HepG2 (cell line): ENCODE data around the gene PACS1. TPM values are rescaled to one million over a fixed set of nuclear protein-coding genes. Genes with fewer than 3 reads are reported as not detected.

Experiments used
- ATAC-seq: fragments of 200-7000 bp; cut with Tn5 transposase; 3 replicates; pipeline ENCODE4 v1.9.1; 2020; ENCODE audit warnings: mild to moderate bottlenecking, moderate library complexity
- BruUV-seq: library from RNA; stranded (reverse); fragments of 400-500 nt; replicated peaks from 2 replicates; lab custom pipeline; 2021; lab: Mats Ljungman, UMichigan
- CTCF ChIA-PET: fragments of 300-600 bp; formaldehyde crosslinking; extraction: SDS; loops from one replicate; lab custom pipeline; 2021; ENCODE audit warnings: low total read pairs, inconsistent platforms, low intra/inter-chr PET ratio; lab: Yijun Ruan, JAX
- POLR2A ChIA-PET: fragments of 350-600 bp; sonication (Branson Sonifier 250); formaldehyde crosslinking; loops from one replicate; lab custom pipeline; 2020; ENCODE audit warnings: antibody characterized with exemption, inconsistent platforms; lab: Yijun Ruan, JAX
- DNase-seq: peaks from one replicate; pipeline ENCODE4 v3.0.0-alpha.2; 2015; ENCODE audit warnings: low spot score
- FAIRE-seq: peaks from 3 replicates; lab custom pipeline; 2011; peaks lifted over from hg19 to GRCh38; lab: Jason Lieb, UNC
- H2AFZ ChIP-seq: one replicate; pipeline ENCODE4 v1.6.1; 2011; ENCODE audit warnings: low read length, inconsistent platforms
- H3K27ac ChIP-seq: fragments of 300-600 bp; 3 replicates; pipeline ENCODE4 v1.8.0; 2011; ENCODE audit warnings: mixed run types, mild to moderate bottlenecking, mixed read lengths, low read length, inconsistent platforms; ENCODE audit not compliant: insufficient read depth; ENCODE audit errors: extremely low read length
- H3K27me3 ChIP-seq, 2 experiments: fragments of 200-600 bp in 1 of 2; 2 replicates in 1 of 2; 3 replicates in 1 of 2; pipeline versions ENCODE4 v1.6.0 to v1.8.0; 2011; ENCODE audit warnings: low read length in 2 of 2, mild to moderate bottlenecking in 2 of 2, moderate library complexity in 2 of 2, inconsistent platforms in 1 of 2; ENCODE audit not compliant: insufficient read depth in 2 of 2, control insufficient read depth in 1 of 2
- H3K36me3 ChIP-seq, 2 experiments: fragments of 200-600 bp in 1 of 2; replicated peaks in 1 of 2; 2 replicates in 1 of 2; 3 replicates in 1 of 2; pipeline versions ENCODE4 v1.5.1 to v1.8.0; 2011; ENCODE audit warnings: low read length in 2 of 2, inconsistent platforms in 1 of 2; ENCODE audit not compliant: insufficient read depth in 2 of 2, control insufficient read depth in 1 of 2
- H3K4me1 ChIP-seq: 2 replicates; pipeline ENCODE4 v1.5.1; 2012; ENCODE audit warnings: low read length, inconsistent platforms; ENCODE audit not compliant: insufficient read depth
- H3K4me2 ChIP-seq: 2 replicates; pipeline ENCODE4 v1.6.0; 2011; ENCODE audit warnings: low read depth, low read length, inconsistent platforms
- H3K4me3 ChIP-seq, 3 experiments: fragments of 200-600 bp in 1 of 3; sonication (generic), shearing (Covaris generic) in 1 of 3; replicated peaks in 1 of 3; 2 replicates each; pipeline ENCODE4 v1.5.1; 2011 to 2016; ENCODE audit warnings: low read length in 3 of 3, inconsistent platforms in 2 of 3, low read depth in 2 of 3, mild to moderate bottlenecking in 2 of 3, control low read depth in 1 of 3, mixed read lengths in 1 of 3; ENCODE audit not compliant: insufficient read depth in 1 of 3
- H3K79me2 ChIP-seq: one replicate; pipeline ENCODE4 v1.6.1; 2011; ENCODE audit warnings: low read length, inconsistent platforms; ENCODE audit not compliant: insufficient read depth
- H3K9ac ChIP-seq: 2 replicates; pipeline ENCODE4 v1.6.0; 2011; ENCODE audit warnings: mild to moderate bottlenecking, low read depth, low read length, inconsistent platforms; ENCODE audit not compliant: insufficient read depth
- H3K9me3 ChIP-seq: 2 replicates; pipeline ENCODE4 v1.5.1; 2012; ENCODE audit warnings: mild to moderate bottlenecking, low read length
- H4K20me1 ChIP-seq: 2 replicates; pipeline ENCODE4 v1.6.0; 2011; ENCODE audit warnings: inconsistent platforms, mild to moderate bottlenecking, low read length, moderate library complexity; ENCODE audit not compliant: insufficient read depth
- ATF7-NPFF ChIP-seq: sonication (generic); formaldehyde crosslinking; IDR thresholded peaks from 2 replicates; pipeline ENCODE4 v1.8.1; 2023; ENCODE audit warnings: mild to moderate bottlenecking, low read depth, missing genetic modification reagents, moderate library complexity
- BRF2 ChIP-seq: sonication (generic); formaldehyde crosslinking; IDR thresholded peaks from 2 replicates; pipeline ENCODE4 v1.8.1; 2022; ENCODE audit warnings: mild to moderate bottlenecking, missing genetic modification reagents
- CREB1 ChIP-seq, 2 experiments: fragments of 450-650 bp in 1 of 2; IDR thresholded peaks; 2 replicates each; pipeline ENCODE4 v1.6.1; 2016 to 2017; ENCODE audit warnings: control low read depth in 1 of 2, mild to moderate bottlenecking in 1 of 2, missing compliant biosample characterization in 1 of 2, missing genetic modification characterization in 1 of 2
- DMAP1 ChIP-seq: IDR thresholded peaks from 2 replicates; pipeline ENCODE4 v1.6.1; 2016
- HDAC2 ChIP-seq: sonication (generic); formaldehyde crosslinking; IDR thresholded peaks from 2 replicates; pipeline ENCODE4 v1.4.0; 2020; ENCODE audit warnings: missing genetic modification reagents
- MAFK ChIP-seq, 2 experiments: IDR thresholded peaks in 1 of 2; conservative IDR thresholded peaks in 1 of 2; 2 replicates each; pipeline ENCODE4 v1.6.1; 2011; ENCODE audit warnings: improper control_type of control experiment in 2 of 2, low read length in 2 of 2
- RBM22 ChIP-seq: fragments of 200-400 bp; formaldehyde crosslinking; optimal IDR thresholded peaks from 2 replicates; pipeline ENCODE3; 2017; ENCODE audit warnings: mild to moderate bottlenecking, low read length, moderate library complexity
- RFX1 ChIP-seq: fragments of 450-650 bp; IDR thresholded peaks from 2 replicates; pipeline ENCODE4 v1.6.1; 2017
- SETDB1 ChIP-seq: sonication (generic); formaldehyde crosslinking; IDR thresholded peaks from 2 replicates; pipeline ENCODE4 v1.5.1; 2020; ENCODE audit warnings: missing genetic modification reagents, mild to moderate bottlenecking, borderline replicate concordance
- SMYD3 ChIP-seq: sonication (generic); formaldehyde crosslinking; IDR thresholded peaks from 2 replicates; pipeline ENCODE4 v1.8.1; 2023; ENCODE audit warnings: mild to moderate bottlenecking, missing genetic modification reagents
- SRY ChIP-seq: sonication (generic); formaldehyde crosslinking; IDR thresholded peaks from 2 replicates; pipeline ENCODE4 v1.8.0; 2022; ENCODE audit warnings: mild to moderate bottlenecking, missing genetic modification reagents
- ZBTB34 ChIP-seq: sonication (generic); formaldehyde crosslinking; IDR thresholded peaks from 2 replicates; pipeline ENCODE4 v1.8.0; 2022; ENCODE audit warnings: mild to moderate bottlenecking, missing genetic modification reagents
- ZSCAN12 ChIP-seq: sonication (generic); formaldehyde crosslinking; IDR thresholded peaks from 2 replicates; pipeline ENCODE4 v1.9.0; 2021; ENCODE audit warnings: mild to moderate bottlenecking, missing genetic modification reagents
- WGBS: methylation state at CpG from one replicate; pipeline ENCODE4 v1.1.6; 2017; ENCODE audit warnings: low lambda C conversion rate; 5-methylcytosine and 5-hydroxymethylcytosine counted together
- in situ Hi-C: cut with HindIII; loops from 2 replicates; pipeline ENCODE4 v1.10.0; 2017; ENCODE audit warnings: low pct_unique_long_range_greater_than_20kb; ENCODE audit not compliant: extremely low pct_ligation_motif_present
- intact Hi-C: fragments of 100-400 bp; cut with micrococcal nuclease; formaldehyde crosslinking; loops from one replicate; pipeline ENCODE4 v1.10.0; 2022; ENCODE audit not compliant: unreplicated experiment
- polyA plus RNA-seq, 8 experiments: library from polyadenylated mRNA; depleted of rRNA in 3 of 8; stranded (reverse) in 7 of 8; unstranded in 1 of 8; fragments of >200 nt; fragmentation: Illumina TruSeq in 4 of 8; extraction: Trizol in 4 of 8; gene quantifications; 2 replicates each; pipeline versions ENCODE4 v1.2.1 to v1.2.3, GENCODE V29; 2011 to 2016; ENCODE audit warnings: low read depth in 4 of 8, missing spikeins in 1 of 8, mixed read lengths in 1 of 8; ENCODE audit not compliant: insufficient read depth in 1 of 8
- total RNA-seq, 5 experiments: library from RNA; depleted of rRNA; stranded (reverse); fragments of >200 nt; fragmentation: Illumina TruSeq; extraction: Trizol; gene quantifications; 2 replicates each; pipeline ENCODE4 v1.2.3, GENCODE V29; 2016; ENCODE audit warnings: low read depth in 1 of 5
- TF ChIP-seq, protein P1 (sequence below): IDR thresholded peaks from 2 replicates; pipeline ENCODE4 v1.6.1; 2016

The PACS1 gene
- total and polyA plus RNA-seq, 2 of the 13 experiments (the other 11 are each of a cell fraction or from before 2014, with no cell fraction given), result 7.6 to 8.6 TPM

DNA sequence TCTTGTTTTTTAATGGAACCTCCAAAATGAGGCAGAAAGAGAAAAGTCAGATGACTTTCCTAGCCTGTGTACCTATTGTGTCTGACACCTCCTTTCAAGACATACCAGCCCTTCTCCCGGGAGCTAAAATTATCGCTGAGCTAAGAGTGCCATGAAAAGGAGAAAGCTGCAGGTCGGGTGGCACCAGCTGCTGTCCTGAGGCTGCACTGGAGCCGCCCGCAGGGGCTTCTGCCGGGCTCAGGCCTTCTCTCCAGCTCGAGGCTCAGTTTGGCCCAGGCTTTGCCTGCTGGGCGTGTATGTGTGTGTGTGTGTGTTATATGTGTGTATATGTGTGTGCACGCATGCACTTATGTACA is 170.7 kb downstream of the PACS1 start:
- WGBS, result 97% methylated on average over 9 of the region's 9 CpGs
- in situ Hi-C loops (no loop called here), intact Hi-C loops (no loop called here)
- H4K20me1 ChIP-seq, result no peaks in the 10 kb centered on the region
- H3K4me2 ChIP-seq, result no peak overlapping the region
- H3K9ac ChIP-seq, result no peak overlapping the region
- H3K9me3 ChIP-seq, result no peaks in the 10 kb centered on the region
- no TSS peak for BruUV-seq
- ATAC-seq (no peak), DNase-seq (no peak), FAIRE-seq (no peak)
- no peak overlapping the region for H2AFZ ChIP-seq
- H3K36me3 ChIP-seq, result peaks cover 3% of the 10 kb centered on the region in 2 experiments; a peak in 3 of 5 replicates
- H3K4me3 ChIP-seq, result no peak overlapping the region
- no peaks in the 10 kb centered on the region for H3K79me2 ChIP-seq
- H3K27ac ChIP-seq, result no peak overlapping the region
- CTCF ChIA-PET, result no interaction called here
- no peak for TF ChIP-seq RBM22
- no peak for TF ChIP-seq SRY (CRISPR knock-in tag)
- no peak for TF ChIP-seq CREB1 (IDR thresholded peaks at IDR 0.05)
- TF ChIP-seq CREB1 (CRISPR knock-in tag; IDR thresholded peaks at IDR 0.05), result no peak
- no peak for TF ChIP-seq HDAC2 (CRISPR knock-in tag)
- TF ChIP-seq DMAP1 (CRISPR knock-in tag), result no peak
- TF ChIP-seq, protein P1, sequence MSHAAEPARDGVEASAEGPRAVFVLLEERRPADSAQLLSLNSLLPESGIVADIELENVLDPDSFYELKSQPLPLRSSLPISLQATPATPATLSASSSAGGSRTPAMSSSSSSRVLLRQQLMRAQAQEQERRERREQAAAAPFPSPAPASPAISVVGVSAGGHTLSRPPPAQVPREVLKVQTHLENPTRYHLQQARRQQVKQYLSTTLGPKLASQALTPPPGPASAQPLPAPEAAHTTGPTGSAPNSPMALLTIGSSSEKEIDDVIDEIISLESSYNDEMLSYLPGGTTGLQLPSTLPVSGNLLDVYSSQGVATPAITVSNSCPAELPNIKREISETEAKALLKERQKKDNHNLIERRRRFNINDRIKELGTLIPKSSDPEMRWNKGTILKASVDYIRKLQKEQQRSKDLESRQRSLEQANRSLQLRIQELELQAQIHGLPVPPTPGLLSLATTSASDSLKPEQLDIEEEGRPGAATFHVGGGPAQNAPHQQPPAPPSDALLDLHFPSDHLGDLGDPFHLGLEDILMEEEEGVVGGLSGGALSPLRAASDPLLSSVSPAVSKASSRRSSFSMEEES (CRISPR knock-in tag), result no peak
- no peak for TF ChIP-seq ATF7-NPFF
- no peak for TF ChIP-seq RFX1
- no peak for TF ChIP-seq SETDB1 (CRISPR knock-in tag)
- no peak for TF ChIP-seq MAFK (conservative IDR thresholded peaks at IDR 0.05 in 1 of 2, IDR thresholded peaks at IDR 0.05 in 1 of 2; ENCODE audit: low read length in 2 of 2)
- TF ChIP-seq ZBTB34 (CRISPR knock-in tag), result no peak
- no peak for TF ChIP-seq SMYD3 (CRISPR knock-in tag)
- TF ChIP-seq ZSCAN12 (CRISPR knock-in tag), result no peak
- TF ChIP-seq BRF2 (CRISPR knock-in tag), result no peak
- POLR2A ChIA-PET, result no interaction called here
- no peaks in the 10 kb centered on the region for H3K4me1 ChIP-seq
- H3K27me3 ChIP-seq, result no peaks in the 10 kb centered on the region
